GM19240 (cell line): Measurements from ENCODE around the gene PCDHGA1.
A peak's percentile ranks its signal among the peaks of the same experiment; 100 is the strongest.
"Not testable (repeated sequence)": the region's sequence is repeated elsewhere in the genome, so short reads cannot be mapped to it uniquely, and the experiment has no call there.

ENCODE experiments used
- DNase-seq: peaks from one replicate; pipeline ENCODE4 v3.0.0; 2011; ENCODE audit warnings: low spot score; ENCODE audit not compliant: insufficient read length

Gene PCDHGA1

DNA sequence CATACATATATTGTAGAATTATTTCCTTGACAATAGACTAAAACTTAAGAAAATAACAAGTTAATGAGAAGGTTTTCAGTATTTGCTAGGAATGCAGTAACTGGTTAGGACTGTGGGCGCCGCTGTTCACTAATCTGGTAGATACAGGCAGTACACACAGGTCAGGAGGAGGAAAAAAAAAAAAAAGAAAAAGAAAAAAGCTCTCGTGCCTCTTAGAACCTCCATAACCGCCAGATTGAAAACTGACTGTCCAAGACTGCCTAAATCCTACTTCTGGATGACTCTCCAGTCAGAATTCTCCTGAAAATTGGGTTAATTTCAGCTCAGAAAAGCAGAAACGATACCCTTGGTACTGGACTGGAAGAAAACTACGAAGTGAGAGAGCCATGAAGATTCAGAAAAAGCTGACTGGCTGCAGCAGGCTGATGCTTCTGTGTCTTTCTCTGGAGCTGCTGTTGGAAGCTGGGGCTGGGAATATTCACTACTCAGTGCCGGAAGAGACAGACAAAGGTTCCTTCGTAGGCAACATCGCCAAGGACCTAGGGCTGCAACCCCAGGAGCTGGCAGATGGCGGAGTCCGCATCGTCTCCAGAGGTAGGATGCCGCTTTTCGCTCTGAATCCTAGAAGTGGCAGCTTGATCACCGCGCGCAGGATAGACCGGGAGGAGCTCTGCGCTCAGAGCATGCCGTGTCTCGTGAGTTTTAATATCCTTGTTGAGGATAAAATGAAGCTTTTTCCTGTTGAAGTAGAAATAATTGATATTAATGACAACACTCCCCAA is at the start of gene PCDHGA1:
Gene PCDHGA1, plus strand, starts transcription at position 216 of the 782 bp plus-strand sequence.
- no peak for DNase-seq

DNA sequence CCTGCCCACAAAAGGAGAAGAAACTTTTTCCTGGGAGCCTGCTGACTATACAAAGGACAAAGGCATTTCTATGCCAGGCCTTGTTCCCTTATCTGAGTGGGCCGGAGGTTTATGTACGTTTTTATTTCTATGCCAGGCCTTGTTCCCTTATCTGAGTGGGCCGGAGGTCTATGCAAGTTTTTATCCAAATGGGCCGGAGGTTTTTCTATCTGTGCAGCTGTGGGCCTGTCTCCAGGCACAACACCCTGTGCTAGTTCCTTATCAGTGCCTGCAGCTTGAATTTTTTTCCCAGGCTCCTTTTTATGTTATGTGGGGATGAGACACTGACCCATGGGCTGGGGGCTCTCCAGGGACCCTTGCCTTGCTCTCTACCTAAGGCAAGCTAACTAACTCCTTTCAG is 31.9 kb upstream of the PCDHGA1 start:
- DNase-seq: no peak

- no peak for DNase-seq
Measured at GRCh38 chr5:141303756-141304155, 26.6 kb upstream of the PCDHGA1 start, which contains the start of gene SLC25A2. Gene SLC25A2, minus strand, starts transcription at chr5:141304049. Its CDS starts 184 bp downstream, at chr5:141303865.

DNA sequence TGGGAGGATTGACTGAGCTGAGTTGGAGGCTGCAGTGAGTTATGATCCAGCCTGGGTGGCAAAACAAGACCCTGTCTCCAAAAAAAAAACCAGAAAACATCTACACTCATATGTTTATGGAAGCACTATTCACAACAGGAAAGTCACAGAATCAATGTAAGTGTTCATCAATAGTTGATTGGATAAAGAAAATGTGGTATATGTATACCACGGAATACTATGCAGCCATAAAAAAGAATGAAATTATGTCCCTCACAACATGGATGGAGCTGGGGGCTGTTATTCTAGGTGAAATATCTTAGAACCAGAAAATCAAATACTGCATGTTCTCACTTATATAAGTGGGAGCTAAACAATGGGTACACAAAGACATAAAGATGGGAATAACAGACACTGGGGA is 23.7 kb upstream of the PCDHGA1 start:
- no peak for DNase-seq

DNA sequence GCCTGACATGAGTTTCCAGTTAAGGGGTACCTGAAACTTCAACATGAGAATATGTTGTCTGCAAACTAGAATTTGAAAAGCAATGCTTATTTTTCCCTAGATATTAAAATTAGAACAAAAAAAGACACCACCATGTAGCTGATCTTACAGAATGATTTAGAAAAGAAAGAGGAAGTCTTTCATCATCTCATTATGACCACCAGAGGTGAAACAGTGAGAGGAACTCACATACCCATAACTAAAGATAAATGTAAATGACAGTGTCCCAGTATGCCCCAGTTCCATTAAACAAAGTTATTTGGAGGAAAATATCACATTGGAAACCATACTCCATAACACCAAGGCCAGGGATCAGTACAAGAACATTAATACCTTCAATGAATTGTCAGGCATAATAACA is 16.6 kb upstream of the PCDHGA1 start:
- no peak for DNase-seq

- DNase-seq: not testable (repeated sequence)
Measured at GRCh38 chr5:141316963-141317362, 13.4 kb upstream of the PCDHGA1 start.

DNA sequence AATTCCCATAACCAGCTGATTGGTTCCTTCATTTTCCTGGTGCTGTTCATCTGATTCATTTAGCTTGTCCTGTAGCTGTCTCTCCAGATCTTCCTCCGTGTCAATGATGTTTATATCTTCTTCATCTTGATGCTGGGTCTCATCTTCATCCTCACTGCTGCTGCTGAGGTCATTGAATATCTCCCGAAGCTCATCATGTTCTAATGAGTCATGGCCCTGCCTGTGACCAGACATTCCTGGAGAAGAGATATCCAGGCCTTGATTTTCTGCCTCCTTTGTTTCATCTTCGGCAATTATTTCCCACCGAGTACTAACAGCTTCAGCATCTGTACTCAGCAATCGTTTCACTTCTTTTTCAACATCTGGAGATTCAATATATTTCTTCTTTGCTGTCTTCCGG is 11.1 kb upstream of the PCDHGA1 start:
- no peak for DNase-seq

DNA sequence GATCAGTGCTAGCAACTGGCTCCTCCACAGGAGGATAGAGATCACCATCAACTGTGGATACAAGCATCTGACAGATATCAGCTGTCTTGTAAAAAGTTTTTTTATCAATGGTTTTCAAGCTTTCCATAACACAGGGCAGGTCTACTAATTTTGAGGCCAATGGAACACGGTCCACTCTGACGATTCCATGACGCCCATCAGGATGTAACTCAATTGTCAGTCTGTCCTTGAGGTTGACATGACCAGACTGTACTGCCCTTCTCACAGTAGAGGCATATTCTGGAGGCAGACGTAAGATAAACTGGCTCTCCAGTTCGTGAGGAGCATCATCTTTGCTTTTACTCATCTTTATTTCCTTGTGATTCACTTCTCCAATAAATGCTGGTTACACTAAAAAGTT is 10.6 kb upstream of the PCDHGA1 start:
- DNase-seq: no peak

- peak; percentile 59 for DNase-seq
Measured at GRCh38 chr5:141320225-141321169, 9.8 kb upstream of the PCDHGA1 start, which contains the start of gene TAF7. Gene TAF7, minus strand, starts transcription at chr5:141320784. Its CDS starts 740 bp downstream, at chr5:141320044.

GRCh38 chr5:141322261-141322660 is 8.1 kb upstream of the PCDHGA1 start:
- DNase-seq: no peak

DNA sequence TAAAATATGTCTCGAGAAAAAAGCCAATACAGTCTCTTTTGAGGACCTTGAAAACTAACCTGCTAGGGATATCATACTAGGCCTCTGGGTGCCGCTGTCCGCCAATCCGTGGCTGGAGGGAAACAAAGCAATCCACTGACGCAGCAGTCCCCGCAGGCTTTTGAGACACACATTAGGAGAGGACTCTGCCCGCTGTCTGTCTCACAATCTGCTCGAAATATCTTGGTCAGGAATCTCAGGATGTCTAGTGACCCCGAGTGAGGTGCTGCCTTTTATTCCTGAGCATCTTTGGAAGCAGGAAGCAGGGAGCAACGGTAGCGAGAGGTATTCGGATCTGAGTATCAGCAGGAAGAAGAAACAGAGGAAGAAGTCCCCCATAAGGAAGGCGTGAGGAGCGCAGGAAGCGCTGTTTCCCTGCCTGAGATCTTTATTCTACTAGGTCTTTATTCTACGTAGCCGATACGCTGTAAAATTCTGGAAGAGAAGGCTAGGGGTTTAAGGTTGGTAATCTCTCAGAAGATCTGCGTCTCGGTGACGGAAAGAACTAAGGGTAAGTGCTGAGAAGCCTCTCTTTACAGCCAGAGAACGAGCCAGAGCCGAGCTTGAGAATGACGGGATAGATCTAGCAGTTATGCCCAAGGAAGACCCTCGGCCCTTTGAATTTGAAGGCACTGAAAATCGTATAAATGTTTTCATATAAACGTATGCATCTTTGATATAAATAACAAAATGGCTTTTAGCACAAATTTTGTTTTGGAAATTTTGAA is 4.0 kb upstream of the PCDHGA1 start:
- DNase-seq: no peak

- no peak for DNase-seq
Measured at GRCh38 chr5:141328231-141328630, 2.1 kb upstream of the PCDHGA1 start.

- DNase-seq: not testable (repeated sequence)
Measured at GRCh38 chr5:141332571-141332970, 2.3 kb downstream of the PCDHGA1 start.

DNA sequence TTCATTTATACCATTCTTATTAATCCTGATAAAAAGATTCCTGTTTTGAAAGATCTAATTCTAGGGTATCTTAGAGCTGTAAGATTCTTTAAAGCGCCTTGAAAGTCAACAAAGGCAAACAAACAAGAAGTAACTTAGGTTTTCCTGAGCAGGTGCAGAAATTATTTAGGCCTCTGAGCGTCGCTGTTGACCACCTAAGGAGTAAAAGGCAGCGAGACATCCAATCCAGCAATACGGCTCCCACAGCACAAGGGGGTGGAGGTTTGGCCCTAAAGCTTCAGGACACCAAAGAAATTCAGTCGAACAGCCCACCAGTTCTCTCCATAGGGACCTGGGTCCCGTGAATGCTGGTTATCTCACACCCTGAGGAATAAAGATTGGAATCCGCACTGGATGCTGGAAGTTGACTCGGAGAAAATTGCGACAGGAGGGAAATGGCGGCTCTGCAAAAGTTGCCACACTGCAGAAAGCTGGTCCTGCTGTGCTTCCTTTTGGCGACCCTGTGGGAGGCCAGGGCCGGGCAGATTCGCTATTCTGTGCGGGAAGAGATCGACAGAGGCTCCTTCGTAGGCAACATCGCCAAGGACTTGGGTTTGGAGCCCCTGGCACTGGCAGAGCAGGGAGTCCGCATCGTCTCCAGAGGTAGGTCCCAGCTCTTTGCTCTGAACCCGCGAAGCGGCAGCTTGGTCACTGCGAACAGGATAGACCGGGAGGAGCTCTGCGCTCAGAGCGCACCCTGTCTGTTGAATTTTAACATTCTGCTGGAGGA is 8.4 kb downstream of the PCDHGA1 start, which contains the start of gene PCDHGA2:
Gene PCDHGA2, plus strand, starts transcription at position 223 of the 769 bp plus-strand sequence.
- no peak for DNase-seq

DNA sequence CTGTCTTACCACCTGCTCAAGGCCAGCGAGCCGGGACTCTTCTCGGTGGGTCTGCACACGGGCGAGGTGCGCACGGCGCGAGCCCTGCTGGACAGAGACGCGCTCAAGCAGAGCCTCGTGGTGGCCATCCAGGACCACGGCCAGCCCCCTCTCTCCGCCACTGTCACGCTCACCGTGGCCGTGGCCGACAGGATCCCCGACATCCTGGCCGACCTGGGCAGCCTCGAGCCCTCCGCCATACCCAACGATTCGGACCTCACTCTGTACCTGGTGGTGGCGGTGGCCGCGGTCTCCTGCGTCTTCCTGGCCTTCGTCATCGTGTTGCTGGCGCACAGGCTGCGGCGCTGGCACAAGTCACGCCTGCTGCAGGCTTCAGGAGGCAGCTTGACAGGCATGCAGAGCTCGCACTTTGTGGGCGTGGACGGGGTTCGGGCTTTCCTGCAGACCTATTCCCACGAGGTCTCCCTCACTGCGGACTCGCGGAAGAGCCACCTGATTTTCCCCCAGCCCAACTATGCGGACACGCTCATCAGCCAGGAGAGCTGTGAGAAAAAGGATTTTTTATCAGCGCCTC is 10.6 kb downstream of the PCDHGA1 start:
- not testable (repeated sequence) for DNase-seq

DNA sequence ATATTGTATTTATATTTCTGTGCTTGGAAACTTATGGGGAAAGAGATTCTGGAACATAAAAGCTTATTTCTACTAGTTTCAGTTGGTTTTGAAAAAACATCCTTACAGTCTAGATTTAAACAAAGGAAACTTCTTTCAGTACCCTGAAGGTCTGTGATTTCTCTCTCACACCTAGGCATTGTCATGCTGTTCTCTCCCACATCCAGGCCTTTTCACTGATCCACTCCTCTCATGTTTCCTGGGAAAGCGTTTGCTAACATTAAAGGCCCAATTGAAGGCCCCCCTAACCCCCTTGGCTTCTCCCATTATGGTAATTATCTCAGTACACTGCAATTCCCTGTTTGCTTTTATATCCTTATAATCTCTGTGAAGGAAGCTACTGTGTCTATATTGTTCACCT is 12.5 kb downstream of the PCDHGA1 start:
- DNase-seq: no peak

DNA sequence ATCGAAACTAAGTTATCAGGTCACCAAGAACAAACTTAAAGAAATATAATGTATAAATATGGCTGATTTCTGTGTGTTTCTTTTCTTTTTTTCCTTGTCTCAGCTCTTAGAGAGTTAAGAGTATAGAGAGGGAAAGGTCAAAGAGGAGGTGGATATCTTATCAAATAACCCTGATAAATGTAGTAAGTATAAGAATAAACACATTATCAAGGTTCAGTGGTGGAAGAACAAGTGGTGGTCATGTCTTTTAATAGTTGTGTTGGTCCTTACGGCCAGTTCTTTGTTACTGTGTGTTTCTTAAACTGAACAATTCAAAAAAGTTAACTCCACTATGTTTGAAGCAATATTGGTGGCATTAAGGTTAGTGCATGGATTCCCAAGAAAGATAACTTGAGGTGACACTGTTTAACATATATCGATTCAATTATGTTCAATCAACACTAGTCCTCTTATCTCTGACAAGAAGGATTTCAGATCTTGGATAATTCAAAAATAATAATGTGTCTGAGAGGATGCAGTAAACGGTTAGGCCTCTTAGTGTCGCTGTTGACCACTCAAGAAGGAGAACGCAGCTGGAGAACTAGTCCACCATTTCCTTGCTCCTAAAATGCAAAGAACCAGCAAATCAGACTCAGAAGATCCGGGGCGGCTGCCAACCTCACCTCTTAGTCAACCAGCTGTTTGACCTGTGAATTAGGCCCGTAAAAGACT is 13.1 kb downstream of the PCDHGA1 start, which contains the start of gene PCDHGA3:
Gene PCDHGA3, plus strand, starts transcription at position 588 of the 711 bp plus-strand sequence. CDS start 205 bp downstream, outside the sequence.
- no peak for DNase-seq

DNA sequence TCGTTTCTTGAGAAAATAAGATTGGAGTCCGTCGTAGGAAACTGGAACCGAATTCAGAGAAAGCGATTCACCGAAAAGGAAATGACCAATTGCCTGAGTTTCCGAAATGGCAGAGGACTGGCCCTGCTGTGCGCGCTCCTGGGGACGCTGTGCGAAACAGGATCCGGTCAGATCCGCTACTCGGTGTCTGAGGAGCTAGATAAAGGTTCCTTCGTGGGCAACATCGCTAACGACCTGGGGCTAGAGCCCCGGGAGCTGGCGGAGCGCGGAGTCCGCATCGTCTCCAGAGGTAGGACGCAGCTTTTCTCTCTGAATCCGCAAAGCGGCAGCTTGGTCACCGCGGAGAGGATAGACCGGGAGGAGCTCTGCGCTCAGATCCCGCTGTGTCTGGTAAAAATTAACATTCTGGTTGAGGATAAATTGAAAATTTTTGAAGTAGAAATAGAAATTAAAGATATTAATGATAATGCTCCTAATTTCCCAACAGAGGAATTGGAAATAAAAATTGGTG is 13.7 kb downstream of the PCDHGA1 start:
- DNase-seq: no peak

GRCh38 chr5:141345327-141345726 is 15.0 kb downstream of the PCDHGA1 start:
- DNase-seq: no peak
